Stimulated activated CD4-positive, alpha-beta T cell treated with anti-CD3 and anti-CD28 coated beads, Interleukin-12 subunit alpha, Interleukin-12 subunit beta, amount 100 ng/mL, for 48 hours (primary cell): ENCODE data around the gene SEMA4C.
"Not testable (repeated sequence)": the region's sequence is repeated elsewhere in the genome, so short reads cannot be mapped to it uniquely, and the experiment has no call there.

Experiments
- DNase-seq, 3 donors: peaks; one replicate each; pipeline ENCODE4 v3.0.0-alpha.2; 2020; ENCODE audit warnings: low read depth in 2 of 3, low spot score in 1 of 3

SEMA4C gene

DNA sequence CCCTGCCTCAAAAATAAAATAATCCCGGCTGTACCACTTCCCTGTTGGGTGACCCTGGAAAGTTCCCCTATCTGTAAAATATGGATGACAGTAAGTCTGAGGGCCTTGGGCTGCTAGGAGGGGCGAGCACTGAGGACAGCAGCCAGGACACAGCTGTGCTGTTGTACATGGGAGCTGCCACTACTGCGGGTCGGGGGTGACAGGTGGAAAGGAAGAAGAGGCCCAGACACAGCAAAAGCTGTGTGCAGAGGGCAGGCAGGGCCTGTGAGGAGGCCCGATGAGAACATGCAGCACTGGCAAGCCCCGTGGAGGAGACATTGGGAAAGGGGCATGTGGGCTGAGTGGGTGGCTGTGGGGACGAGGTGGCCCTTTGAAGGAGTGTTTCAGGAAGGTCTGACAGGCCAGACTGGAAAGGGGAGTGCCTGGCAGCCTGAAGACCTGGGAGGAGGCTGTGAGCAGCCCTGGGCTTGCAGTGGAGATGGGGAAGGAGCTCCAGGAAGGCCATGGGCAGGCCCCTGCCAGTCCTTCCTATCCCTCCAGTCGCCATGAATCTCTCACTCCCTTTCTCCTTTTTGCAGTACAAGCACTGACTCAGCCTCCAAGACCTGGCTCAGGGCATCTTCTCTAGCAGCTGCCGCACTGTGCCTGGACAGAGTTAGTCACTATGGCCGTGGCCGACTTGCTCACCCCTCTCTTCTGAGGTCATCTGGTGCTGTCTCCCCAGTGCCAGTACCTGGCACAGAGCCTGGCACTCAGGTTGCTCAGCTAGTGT lies 28.9 kb upstream of the SEMA4C start:
- no peak for DNase-seq

DNA sequence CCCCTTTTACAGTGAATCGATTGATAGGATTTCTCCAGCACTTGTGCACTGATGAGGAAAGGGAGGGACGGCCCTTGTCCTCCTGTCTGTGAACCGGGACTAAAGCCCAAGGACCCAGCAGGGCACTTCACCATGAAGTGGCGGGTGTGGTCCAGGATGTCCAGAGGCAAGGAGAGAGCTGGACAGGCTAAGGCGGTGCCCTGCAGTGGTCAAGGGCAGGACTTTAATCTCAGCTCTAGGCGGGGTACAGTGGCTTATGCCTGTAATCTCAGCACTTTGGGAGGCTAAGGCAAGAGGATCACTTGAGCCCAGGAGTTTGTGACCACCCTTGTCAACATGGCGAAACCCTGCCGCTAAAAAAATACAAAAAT lies 28.2 kb upstream of the SEMA4C start:
- DNase-seq: no peak

DNA sequence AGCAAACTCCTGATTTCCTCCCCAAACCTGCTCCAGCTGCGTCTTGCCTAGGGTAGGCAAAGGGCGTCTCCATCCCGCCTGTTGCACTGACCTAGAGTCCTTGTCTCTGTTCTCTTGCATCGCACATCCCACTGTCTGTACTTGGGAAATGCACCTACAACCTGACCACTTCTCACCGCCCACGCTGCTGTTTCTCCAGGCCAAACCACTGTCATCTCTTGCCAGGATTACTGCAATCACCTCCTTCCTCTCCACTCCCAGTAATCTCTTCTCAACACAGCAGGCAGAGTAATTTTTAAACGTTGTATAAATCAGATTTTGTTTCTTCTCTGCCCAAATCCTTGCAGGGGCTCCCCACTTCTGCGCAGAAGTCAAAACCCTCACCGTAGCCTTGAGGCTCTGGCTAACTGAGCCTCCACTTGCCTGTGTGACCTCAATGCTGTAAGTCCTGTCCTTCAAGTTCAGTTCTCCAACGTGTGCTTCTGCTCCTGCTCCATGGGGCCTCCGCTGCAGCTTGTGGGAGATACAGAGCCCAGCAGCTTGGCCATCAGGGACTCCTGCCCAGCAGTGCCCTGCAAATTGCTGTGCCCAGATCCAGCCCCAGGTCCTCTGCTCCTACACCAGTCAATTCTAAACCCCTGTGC lies 27.7 kb upstream of the SEMA4C start:
- no peak for DNase-seq

- DNase-seq: no peak
Measured at GRCh38 chr2:96895746-96896651, 26.1 kb upstream of the SEMA4C start.

DNA sequence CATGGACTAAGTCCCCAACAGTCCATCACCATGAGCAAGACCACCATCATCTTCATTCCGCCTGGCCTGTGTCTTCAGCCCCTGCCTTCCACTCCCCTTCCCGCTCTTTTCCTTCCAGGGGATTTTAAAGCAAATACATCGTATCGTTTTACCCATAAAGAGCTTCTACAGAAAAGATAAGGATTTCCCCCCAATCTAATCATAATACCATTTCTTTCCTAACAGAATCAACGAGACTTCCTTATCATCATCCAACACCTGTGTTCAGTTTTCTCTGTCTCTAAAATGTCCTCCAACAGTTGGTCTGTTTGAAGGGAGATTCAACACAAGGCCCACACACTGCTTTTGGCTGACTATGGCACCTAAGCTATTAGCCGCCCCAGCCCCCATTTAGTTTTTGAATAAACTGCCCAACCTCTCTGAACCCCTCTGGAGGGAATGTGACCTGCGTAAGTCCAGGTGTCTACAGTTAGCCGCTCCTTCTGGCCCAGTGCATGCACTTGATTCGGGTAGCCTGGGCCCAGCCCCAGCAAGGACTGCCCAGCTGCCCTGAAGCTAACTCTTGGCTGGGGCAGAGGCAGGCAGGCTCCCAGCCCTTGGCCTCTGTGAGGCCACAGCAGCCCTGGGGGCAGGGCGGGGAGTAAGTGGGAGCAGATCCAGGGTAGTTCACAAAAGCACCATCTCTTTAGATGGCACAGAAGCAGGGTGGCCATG lies 25.3 kb upstream of the SEMA4C start:
- no peak for DNase-seq

GRCh38 chr2:96894151-96894531 lies 24.3 kb upstream of the SEMA4C start:
- no peak for DNase-seq

- no peak for DNase-seq
Measured at GRCh38 chr2:96893289-96894150, 23.6 kb upstream of the SEMA4C start.

GRCh38 chr2:96891591-96892333 lies 21.9 kb upstream of the SEMA4C start:
- DNase-seq: no peak

DNA sequence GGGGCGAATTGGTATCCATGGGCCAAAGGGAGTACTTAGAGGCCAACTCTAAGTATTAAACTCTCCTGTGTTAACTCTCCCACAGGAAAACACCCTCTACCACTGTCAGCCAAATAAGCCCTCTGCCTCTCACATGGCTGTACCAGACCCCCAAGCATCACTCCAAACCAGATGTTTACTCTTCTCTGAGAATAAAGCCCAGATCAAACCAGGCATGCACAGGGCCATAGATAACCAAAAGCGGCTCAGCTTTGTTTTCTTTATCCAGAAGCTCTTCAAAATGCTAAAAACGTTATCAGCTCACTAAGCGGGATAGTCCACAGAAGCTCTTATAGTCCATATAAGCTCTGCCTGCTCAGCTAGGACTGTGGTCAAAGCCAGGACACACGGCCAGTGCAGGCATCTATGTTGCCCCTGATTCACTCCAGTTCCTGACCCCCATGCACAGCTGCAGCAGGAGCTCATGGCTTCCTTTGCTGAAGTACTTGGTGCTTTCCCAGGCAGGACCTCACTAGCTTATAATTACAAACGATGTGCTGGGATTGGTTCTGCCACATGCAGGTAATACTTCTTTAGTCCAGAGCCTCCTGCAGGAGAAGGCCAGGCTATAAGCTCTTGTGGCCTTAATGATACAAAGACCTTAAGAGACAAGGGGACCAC lies 21.0 kb upstream of the SEMA4C start:
- no peak for DNase-seq

GRCh38 chr2:96890252-96890651 lies 20.4 kb upstream of the SEMA4C start:
- no peak for DNase-seq

GRCh38 chr2:96889502-96889901 lies 19.6 kb upstream of the SEMA4C start:
- not testable (repeated sequence) for DNase-seq

DNA sequence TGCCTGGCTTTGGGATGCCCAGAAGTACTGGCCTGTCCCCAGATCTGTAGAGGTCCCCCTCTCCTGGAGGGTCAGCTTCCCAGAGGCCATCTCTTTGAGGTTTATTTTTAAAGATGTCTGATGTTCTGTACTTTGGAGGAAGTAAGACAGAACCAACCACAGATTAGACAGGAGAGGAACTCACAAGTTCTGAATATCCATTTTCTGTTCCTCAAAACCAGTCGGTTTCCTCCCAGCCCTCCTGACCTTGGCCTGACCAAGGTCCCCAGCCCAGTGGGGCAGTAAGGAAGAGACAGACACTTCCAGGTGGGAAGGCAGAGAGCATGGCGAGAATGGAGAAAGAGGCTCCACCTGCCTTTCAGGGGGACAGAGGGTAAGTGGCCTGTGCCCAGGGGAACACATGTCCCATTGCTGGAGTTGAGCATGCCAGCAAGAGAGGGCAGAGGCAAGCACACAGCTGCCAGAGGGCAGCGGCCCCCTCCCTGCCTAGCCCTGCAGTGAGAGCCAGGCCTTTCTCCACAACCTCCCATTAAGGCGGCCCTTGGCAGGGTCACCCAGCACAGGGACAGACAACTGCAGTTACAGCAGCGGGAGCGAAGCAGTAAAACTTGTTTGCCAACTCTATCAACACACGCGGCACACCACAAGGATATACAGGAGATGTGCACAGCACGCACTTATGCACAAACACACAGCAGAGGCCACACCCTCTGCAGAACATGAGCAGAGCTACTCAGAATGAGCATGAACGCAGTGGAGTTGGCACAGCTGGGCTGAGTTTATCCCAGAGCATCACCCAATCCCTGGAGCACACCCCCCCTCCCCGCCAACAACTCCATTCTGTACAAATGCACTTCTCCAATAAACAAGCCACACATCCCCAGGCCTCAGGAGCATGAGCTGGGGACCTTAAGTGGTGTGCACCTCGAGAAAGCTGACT lies 18.5 kb upstream of the SEMA4C start:
- DNase-seq: no peak

- no peak for DNase-seq
Measured at GRCh38 chr2:96887493-96888012, 17.7 kb upstream of the SEMA4C start.

DNA sequence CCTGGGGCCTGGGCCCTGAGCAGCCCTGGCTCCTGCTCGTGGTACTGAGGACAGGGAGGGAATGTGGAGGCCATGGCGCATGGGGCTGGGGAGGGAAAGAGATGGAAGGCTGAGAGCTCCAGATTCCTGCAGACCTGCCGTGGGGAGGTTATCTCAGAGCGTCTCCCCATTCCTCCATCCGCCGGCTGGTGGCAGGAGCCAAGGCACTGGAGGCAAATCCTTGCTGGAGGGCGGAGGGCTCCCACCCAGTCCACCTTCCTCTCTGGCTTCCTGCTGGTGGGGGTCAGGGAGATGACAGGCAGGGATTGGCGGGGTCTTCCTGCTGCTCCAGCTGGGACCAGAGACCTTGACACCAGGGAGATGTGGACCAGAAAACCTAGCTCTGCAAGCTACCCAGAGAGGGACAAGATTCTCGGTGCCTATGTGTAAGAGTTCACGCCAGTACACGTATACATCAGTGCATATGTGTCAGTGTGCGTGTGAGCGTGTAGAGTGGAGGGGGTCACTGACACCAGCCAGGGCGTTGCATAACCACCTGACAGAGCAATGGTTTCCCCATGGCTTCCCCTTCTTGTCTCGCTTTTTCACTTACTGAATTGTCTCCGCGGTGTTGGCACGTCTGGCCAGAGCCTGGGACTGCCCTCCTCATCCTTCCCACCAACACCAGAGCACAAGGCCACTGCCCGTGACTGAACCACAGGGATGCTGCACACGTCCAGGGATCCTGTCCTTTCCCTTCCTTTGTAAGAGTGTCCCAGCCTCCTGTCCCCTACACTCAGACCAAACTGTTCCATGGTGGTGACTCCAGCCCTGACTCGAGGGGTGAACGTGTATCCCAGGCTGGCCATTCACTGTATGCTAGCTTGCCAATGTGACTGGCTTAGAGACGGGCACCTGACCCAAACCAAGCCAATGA lies 15.8 kb upstream of the SEMA4C start:
- DNase-seq: no peak

DNA sequence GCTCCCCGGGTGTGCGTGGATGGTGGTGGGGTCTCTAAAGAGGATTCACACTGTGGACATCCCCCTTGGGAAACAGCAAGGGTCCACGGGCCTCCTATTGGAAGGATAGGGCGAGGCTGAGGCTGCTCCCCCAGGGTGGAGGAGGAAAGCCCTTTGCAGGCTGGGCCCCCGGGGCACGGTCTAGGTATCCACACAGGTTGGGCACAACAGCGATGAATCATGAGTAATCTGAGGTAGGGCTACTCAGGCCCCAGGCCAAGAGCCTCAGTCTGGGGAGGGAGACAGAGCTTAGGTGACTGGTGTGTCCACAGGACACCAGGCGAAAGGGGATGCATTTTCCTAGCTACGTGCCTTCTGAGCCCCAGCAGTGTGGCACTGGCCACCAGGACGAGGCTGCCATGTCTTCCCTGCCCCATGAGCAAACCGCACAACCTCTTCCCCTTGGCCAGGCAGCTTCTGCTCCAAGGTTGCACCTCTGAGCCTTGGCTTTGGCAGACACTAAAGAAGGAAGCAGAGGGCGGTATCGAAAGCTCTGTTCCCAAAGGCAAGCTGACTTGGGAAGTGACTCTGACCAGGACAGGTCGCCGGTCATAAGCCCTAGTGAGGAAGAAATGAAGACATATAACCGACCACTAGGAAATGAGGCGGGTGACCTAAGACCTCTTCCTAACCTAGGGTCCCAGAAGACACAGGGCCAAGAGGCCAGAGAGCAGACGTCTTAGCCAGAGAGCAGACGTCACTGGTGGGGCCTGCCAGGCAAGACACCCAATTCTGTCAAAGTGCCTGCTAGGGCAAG lies 14.6 kb upstream of the SEMA4C start:
- DNase-seq: no peak

- no peak for DNase-seq
Measured at GRCh38 chr2:96883306-96883705, 13.4 kb upstream of the SEMA4C start.
